AML-193 (cell line): ENCODE measurements around the gene B3GNT3.

Experiments
- DNase-seq, 2 experiments: peaks; one replicate each; lab custom pipeline; 2025; lab: John Stamatoyannopoulos, UW

B3GNT3 gene

GRCh38 chr19:17860993-17861360, 66.0 kb downstream of the B3GNT3 start:
- no peak for DNase-seq

GRCh38 chr19:17861542-17862402, 66.8 kb downstream of the B3GNT3 start:
- no peak for DNase-seq

DNA sequence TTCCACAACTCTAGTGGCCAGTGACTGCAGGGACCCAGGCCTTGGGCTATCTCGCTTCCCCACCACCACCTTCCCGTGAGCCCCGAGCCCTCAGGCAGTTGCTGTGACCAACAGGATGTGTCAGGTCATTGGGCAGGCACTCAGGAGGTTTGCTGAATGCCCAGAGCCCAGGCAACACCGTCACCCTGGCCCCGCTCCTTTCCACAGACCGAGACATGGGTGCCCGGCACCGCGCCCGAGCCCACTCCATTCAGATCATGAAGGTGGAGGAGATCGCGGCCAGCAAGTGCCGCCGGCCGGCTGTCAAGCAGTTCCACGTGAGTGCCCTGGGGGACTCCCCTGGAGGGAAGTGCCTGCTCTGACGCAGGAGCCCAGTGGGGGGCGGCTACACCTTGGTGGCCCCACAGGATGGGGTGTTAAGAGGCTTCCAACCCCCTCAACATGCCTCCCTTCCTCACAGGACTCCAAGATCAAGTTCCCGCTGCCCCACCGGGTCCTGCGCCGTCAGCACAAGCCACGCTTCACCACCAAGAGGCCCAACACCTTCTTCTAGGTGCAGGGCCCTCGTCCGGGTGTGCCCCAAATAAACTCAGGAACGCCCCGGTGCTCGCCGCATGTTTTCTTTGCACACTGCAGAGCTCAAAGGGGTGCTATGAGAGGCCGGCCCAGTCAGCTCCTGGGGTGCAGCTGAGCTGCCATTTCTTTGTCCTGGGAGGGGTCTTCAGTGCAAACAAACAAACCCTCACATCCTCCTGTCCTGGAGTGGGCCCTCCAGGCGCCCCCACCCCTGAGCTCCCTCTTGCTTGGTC, 68.0 kb downstream of the B3GNT3 start:
- DNase-seq = no peak
